ENCODE measurements around the gene HDGFL2. TPM values are rescaled to one million over a fixed set of nuclear protein-coding genes. Genes with fewer than 3 reads are reported as not detected.
A peak's percentile ranks its signal among the peaks of the same experiment; 100 is the strongest.
"Not testable (repeated sequence)": the region's sequence is repeated elsewhere in the genome, so short reads cannot be mapped to it uniquely, and the experiment has no call there.

HDGFL2 gene
- total RNA-seq, 3 donors from 2014 or later, result 38.9 to 41.8 (median 40.7) TPM

DNA sequence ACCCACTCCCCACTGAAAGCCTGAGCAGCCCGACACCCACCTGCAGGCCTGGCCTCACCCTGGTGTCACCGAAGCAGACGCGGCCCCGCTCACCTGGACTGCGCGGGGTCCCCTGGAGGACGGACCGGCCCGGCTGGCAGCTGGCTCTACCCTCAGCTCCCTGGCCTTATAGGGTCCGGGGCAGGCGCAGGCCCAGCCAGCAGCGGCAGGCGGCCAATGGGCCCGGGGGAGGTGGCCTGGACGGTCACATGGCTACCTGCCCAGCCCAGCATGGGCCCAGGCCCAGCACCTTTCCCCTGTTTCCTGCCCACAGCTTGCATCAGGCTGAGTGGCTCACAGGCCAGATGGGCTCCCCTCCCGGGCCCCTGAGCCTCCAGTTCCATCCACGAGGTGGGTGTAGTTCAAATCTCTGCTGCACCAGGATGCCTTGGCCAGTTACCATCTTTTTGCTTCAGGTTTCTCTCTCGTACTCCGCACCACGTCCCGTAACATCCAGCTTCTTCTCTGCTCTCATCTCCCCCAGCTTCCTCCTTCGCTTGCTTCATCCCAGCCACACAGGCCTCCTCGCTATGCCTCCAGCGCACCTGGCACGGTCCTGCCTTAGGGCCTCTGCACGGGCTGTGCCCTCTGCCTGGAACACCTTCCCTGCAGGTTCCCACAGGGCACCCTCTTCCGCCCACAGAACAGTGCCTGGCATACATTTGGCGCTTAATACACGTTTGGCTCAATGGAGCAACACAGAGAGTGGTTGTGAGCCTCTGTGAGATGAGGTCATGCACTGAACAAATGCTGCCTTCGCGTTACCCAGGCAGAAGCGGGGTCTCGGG lies 46.5 kb downstream of the HDGFL2 start, which contains the start of gene PLIN4:
Gene PLIN4, minus strand, starts transcription at position 142 of the 827 bp plus-strand sequence. CDS start 214 bp downstream, outside the sequence.
- no peak for ATAC-seq
- no peak within 1 kb of the TSS for H3K4me3 Mint-ChIP-seq
- no peaks in the 10 kb centered on the region for H3K9me3 Mint-ChIP-seq
- peaks cover 13% of the 10 kb centered on the region for H3K27me3 Mint-ChIP-seq (ENCODE audit: low read depth)
- H3K36me3 Mint-ChIP-seq (ENCODE audit: insufficient read depth), result no peaks in the 10 kb centered on the region
- no peak for DNase-seq
- H3K4me1 Mint-ChIP-seq (ENCODE audit: low read depth), result no peaks in the 10 kb centered on the region

DNA sequence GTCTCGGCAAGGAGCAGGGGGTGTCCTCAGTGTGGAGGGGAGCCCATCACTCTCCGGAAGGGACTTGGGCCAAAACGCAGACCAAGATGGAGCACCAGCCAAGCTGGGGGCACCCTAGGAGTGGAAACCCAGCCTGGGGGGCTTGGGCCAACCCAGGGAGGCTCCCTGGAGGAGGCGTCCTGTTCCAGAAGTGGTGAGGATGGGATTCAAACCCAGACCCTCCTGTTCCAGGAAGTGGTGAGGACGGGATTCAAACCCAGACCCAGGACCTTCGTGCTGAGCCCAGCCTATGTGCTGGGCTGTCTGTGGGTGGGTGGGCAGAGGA lies 47.0 kb downstream of the HDGFL2 start:
- DNase-seq (no peak), ATAC-seq (no peak)
- Mint-ChIP-seq H3K9me3 (no peaks in the 10 kb centered on the region), H3K27me3 (ENCODE audit: low read depth) (peaks cover 13% of the 10 kb centered on the region), H3K4me1 (ENCODE audit: low read depth) (no peaks in the 10 kb centered on the region), H3K36me3 (ENCODE audit: insufficient read depth) (no peaks in the 10 kb centered on the region), H3K4me3 (no peak overlapping the region)

DNA sequence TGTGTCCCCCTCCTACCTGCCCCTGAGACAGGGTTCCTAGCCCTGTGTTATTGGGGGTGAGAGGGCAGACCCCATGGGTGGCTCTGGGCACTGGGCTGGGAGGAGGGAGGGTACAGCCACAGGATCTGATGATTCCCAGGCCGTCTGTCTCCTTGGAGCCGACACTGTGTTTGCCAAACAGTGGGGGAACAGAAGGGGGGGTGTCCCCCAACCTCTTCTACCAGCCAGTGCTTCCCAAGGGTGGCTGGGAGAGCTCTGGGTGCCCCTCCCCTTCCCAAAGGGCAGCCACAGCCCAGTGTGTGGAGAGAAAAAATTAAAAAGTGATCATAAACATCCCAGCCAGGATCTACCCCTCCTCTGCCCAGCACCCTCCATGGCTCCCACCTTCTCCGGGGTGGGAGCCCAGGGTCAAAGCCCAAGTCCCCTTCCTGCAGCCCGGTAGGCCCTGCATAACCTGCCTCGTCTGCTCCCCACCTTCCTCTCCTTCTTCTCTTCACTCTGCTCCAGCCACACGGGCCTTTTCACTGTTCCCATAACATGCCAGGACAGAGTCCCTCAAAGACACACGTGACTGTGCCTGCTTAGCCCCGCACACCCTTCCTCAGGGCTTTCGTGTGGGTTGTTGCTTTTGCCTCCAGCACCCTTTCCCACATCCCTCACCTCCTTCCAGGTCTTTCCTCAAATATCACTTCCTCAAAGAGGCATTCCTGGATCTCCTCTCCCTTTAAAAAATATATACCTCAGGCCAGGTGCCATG lies 47.6 kb downstream of the HDGFL2 start:
- no peak for ATAC-seq
- Mint-ChIP-seq H3K4me3 (no peak overlapping the region), H3K36me3 (ENCODE audit: insufficient read depth) (no peaks in the 10 kb centered on the region), H3K9me3 (no peaks in the 10 kb centered on the region), H3K27me3 (ENCODE audit: low read depth) (peaks cover 13% of the 10 kb centered on the region), H3K4me1 (ENCODE audit: low read depth) (no peaks in the 10 kb centered on the region)
- DNase-seq, result no peak

DNA sequence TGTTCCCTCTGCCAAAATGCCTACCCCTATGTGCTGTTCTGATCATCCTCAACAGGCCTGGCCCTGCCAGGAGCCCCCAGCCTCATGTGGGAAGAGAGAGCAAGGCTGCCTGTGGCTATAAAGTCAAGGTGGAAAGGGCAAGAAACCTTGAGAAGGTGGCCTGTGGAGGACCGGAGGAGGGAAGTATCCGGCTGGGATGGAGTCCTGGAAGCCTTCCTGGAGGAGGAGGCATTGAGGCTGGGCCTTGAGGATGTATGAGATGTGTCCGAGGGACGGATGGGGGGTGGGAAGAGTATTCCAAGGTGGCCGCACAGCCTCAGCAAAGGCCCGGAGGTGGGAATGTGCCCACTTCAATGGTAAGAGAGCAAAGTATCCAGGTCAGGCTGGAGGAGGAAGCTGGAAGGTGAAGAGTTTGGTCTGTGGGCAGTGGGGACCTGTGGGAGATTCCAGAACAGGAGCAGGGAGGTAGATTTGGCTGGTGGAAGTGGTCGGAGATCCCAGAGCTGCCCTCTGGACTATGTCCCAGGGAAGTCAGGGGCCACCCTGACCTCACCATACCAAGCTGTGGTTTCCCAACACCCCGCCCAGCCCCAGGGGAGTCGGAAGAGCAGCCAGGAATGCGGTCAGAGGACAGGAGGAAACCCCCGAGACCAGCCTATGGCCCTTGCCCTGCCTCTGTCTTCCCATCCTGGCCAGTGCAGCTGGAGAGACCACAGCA lies 49.2 kb downstream of the HDGFL2 start:
- Mint-ChIP-seq H3K27me3 (ENCODE audit: low read depth) (peaks cover 11% of the 10 kb centered on the region), H3K4me3 (no peak overlapping the region), H3K9me3 (no peaks in the 10 kb centered on the region), H3K36me3 (ENCODE audit: insufficient read depth) (no peaks in the 10 kb centered on the region), H3K4me1 (ENCODE audit: low read depth) (no peaks in the 10 kb centered on the region)
- DNase-seq, result no peak
- ATAC-seq, result no peak

DNA sequence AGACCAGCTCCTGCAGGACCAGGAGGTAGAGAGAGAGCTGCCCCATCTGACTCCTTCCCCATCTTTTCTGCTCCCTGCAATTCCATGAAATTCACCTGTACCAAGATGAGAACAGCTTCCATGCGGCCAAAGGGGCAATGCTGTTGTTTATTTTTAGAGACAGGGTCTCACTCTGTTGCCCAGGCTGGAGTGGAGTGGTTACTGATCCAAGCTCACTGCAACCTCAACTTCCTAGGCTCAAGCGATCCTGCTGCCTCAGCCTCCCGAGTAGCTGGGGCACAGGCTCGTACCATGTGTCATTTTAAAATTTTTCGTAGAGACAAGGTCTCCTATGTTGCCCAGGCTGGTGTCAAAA lies 49.8 kb downstream of the HDGFL2 start:
- no peaks in the 10 kb centered on the region for H3K9me3 Mint-ChIP-seq
- no peak for DNase-seq
- no peaks in the 10 kb centered on the region for H3K36me3 Mint-ChIP-seq (ENCODE audit: insufficient read depth)
- H3K4me3 Mint-ChIP-seq, result no peak overlapping the region
- peaks cover 11% of the 10 kb centered on the region for H3K27me3 Mint-ChIP-seq (ENCODE audit: low read depth)
- H3K4me1 Mint-ChIP-seq (ENCODE audit: low read depth), result no peaks in the 10 kb centered on the region
- no peak for ATAC-seq

DNA sequence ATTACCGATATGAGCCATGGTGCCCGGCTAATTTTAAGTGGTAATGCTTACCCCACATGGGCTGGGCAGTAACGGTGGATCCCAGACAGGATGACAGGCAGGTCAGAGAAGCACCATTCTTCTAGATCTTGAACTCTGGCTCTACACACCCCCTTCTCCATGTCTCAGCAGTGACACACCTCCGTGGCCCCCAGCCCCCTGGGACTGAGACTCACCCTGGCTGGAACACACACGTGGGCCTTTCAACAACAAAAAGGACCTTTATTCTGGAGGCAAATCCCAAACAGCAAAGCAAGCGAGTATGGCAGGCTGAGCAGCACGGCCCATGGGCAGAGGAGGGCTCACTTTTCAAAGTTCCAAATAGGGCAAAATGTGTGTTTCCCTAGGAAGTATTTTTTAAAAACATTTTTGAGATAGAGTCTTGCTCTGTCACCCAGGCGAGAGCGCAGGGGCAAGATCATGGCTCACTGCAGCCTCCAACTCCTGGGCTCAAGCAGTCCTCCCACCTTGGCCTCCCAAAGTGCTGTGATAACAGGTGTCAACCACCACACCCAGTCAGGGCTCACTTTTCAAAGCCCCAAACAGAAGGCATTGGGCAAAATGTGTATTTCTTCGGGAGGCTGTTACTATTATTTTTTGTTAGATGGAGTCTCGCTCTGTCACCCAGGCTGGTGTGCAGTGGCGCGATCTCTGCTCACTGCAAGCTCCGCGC lies 50.4 kb downstream of the HDGFL2 start:
- Mint-ChIP-seq H3K4me3 (no peak overlapping the region), H3K9me3 (no peaks in the 10 kb centered on the region), H3K27me3 (ENCODE audit: low read depth) (peaks cover 11% of the 10 kb centered on the region), H3K36me3 (ENCODE audit: insufficient read depth) (no peaks in the 10 kb centered on the region), H3K4me1 (ENCODE audit: low read depth) (no peaks in the 10 kb centered on the region)
- DNase-seq, result no peak
- ATAC-seq, result no peak

DNA sequence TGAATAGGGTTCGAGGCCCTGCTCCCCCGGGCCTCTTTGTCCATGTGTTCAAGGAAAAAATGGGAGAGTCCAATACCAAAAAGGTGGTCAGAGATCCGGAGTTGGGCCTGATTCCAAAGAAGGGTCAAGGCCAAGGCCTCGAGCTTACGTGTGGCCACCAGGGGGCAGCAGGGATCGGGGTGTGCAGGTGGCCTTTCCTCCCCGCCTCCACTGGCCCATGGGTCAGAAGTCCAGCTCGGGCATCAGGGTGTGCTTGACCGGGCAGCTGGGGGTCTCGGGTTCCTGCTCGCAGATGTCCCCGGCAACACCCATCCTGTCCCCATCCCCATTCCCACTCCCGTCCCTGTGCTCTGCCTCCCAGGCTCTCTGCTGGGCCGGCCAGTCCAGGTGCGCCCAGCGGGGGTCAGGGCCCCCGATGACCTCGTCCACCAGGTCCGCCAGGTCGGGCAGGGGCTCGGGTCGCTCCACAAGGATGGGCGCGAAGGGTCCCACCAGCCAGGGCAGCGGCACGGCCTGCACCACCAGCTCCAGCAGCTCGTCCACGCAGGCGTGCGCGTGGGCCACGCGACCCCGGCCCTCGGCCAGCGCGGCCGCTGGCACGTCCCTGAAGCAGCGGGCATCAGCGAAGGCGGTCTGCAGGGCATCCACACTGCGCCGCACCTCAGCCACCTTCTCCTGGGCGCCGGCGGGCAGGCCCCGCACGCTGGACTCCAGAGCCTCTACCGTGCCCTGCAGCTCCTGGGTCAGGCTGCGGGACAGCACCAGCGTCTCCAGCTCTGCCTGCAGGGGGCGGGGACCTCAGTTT lies 51.4 kb downstream of the HDGFL2 start:
- no peak for ATAC-seq
- Mint-ChIP-seq H3K4me1 (ENCODE audit: low read depth) (no peaks in the 10 kb centered on the region), H3K4me3 (no peak overlapping the region), H3K36me3 (ENCODE audit: insufficient read depth) (no peaks in the 10 kb centered on the region), H3K9me3 (no peaks in the 10 kb centered on the region), H3K27me3 (ENCODE audit: low read depth) (peaks cover 11% of the 10 kb centered on the region)
- no peak for DNase-seq

DNA sequence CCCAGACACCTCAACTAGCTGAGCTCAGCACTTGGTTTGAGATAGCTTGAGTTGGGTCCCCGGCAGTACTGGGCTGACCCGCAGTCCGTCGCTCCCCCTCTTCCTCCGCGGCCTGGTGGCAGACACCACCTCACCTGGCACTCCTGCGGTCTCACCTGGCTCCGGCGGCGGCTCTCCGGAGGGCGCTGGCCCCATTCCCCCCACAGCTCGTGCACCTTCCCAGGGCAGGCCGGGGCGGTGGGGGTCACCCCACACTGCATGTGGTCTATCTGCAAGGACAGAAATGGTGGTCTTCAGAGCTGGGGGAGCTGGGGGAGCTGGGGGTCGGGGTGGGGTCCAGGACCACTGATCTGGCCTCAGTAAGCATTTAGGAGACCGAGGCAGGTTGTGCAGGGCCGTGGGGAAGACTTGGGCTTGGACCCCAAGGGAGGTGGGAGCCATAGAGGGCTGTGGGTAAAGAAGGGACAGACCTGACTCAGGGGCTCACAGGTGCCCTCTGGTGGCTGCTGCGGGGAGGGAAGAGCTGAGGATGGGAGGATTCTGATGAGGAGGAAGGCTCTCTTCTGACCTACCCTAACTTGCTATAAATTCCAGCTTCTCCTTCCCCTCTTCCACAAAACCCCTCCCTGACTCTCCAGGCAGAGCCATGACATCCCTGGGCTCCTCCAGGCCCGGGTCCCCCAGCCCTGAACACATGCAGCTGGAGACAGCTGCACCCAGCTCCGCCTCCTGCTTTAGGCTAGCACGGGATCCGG lies 52.9 kb downstream of the HDGFL2 start:
- Mint-ChIP-seq H3K36me3 (ENCODE audit: insufficient read depth) (no peaks in the 10 kb centered on the region), H3K27me3 (ENCODE audit: low read depth) (peaks cover 8% of the 10 kb centered on the region), H3K9me3 (no peaks in the 10 kb centered on the region), H3K4me3 (no peak overlapping the region), H3K4me1 (ENCODE audit: low read depth) (no peaks in the 10 kb centered on the region)
- DNase-seq (peak; percentile 60), ATAC-seq (peak; percentile 80 to 83)

DNA sequence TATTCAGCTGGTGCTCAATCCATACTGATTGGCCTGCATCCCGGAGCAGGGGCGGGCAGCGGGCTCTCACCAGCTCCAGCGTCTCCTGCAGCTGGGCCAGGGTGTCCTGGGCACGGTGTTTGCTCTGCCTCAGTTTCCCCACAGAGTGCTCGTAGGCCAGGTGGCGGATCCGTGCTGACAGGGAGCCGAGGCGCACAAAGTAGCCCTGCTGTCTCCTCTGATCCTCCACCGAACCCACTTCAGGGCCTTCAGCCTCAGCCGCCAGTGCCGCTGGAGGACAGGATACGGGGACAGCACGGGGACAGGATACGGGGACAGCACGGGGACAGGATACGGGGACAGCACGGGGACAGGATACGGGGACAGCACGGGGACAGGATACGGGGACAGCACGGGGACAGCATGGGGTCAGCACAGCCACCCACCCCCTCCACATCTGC lies 53.5 kb downstream of the HDGFL2 start:
- Mint-ChIP-seq H3K27me3 (ENCODE audit: low read depth) (peaks cover 8% of the 10 kb centered on the region), H3K9me3 (no peaks in the 10 kb centered on the region), H3K4me3 (no peak overlapping the region), H3K4me1 (ENCODE audit: low read depth) (no peaks in the 10 kb centered on the region), H3K36me3 (ENCODE audit: insufficient read depth) (no peaks in the 10 kb centered on the region)
- no peak for ATAC-seq
- DNase-seq, result no peak

DNA sequence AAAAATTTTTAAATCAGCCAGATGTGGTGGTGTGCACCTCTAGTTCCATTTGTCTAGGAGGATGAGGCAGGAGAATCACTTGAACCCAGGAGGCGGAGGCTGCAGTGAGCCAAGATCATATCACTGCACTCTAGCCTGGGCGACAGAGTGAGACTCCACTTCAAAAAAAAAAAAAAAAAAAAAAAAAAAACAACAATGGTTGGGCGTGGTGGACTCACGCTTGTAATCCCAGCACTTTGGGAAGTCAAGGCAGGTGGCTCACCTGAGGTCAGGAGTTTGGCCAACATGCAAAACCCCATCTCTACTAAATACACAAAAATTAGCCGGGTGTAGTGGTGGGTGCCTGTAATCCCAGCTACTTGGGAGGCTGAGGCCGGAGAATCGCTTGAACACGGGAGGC lies 55.3 kb downstream of the HDGFL2 start:
- not testable (repeated sequence) for ATAC-seq; H3K9me3 Mint-ChIP-seq; H3K27me3 Mint-ChIP-seq (ENCODE audit: low read depth); H3K4me3 Mint-ChIP-seq; DNase-seq; H3K4me1 Mint-ChIP-seq (ENCODE audit: low read depth); H3K36me3 Mint-ChIP-seq (ENCODE audit: insufficient read depth)

DNA sequence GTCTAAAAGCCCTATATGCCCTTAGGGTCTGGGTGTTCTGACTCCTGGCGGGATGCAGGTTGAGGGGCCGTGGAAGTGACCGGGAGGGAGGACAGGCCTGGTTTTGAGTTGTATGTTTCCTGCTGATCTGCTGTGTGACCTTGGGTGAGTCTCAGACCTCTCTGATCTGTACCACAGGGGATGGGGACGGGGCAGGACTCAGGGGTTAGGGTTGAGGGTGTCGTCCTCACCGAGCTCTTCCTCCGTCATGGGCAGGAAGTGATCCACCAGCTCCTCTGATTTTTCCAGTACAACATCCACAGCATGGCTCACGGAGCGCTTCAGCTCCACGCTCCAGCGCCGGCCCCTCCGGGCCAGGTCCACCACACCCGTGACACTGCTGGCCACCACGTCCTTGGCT lies 56.7 kb downstream of the HDGFL2 start:
- Mint-ChIP-seq H3K4me1 (ENCODE audit: low read depth) (no peaks in the 10 kb centered on the region), H3K36me3 (ENCODE audit: insufficient read depth) (no peaks in the 10 kb centered on the region), H3K4me3 (no peak overlapping the region), H3K27me3 (ENCODE audit: low read depth) (no peaks in the 10 kb centered on the region), H3K9me3 (no peaks in the 10 kb centered on the region)
- no peak for DNase-seq
- no peak for ATAC-seq

DNA sequence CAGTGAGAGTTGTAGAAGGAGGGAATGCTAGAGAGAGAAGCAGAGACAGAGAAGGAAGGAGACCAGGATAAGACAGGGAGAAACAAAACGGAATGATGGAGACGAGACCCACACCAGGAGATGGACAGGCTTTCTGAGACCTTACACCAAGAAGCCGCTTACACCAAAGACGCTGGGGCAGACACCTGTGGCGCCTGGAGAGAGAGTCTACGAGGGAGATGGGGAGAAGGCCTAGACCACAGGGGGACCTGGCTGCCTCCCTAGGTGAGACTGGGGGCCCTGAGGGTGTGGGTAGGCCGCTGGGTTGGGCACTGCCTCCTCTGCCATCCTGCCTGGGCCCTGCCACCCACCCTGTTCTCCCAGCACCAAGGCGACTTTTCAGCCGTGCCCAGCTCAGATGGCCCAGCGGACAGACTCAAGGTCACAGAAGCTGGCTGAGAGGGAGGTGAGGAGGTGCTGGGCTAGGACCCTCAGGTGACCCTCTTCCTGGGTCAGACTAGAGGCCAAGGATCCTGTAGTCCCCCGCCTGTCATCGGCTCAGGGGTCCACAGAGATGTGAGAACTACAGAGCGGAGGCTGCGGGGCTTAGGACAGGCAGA lies 57.9 kb downstream of the HDGFL2 start:
- Mint-ChIP-seq H3K4me3 (no peak overlapping the region), H3K27me3 (ENCODE audit: low read depth) (peaks cover 3% of the 10 kb centered on the region), H3K9me3 (no peaks in the 10 kb centered on the region), H3K4me1 (ENCODE audit: low read depth) (no peaks in the 10 kb centered on the region), H3K36me3 (ENCODE audit: insufficient read depth) (no peaks in the 10 kb centered on the region)
- DNase-seq (no peak), ATAC-seq (no peak)

Data from activated T-cell treated with anti-CD3 and anti-CD28 coated beads, Interleukin-2, amount 50 U/mL, for 4 hours (primary cell).